Panc1 (cell line): Measurements from ENCODE around the gene CLINT1. TPM values are rescaled to one million over a fixed set of nuclear protein-coding genes. Genes with fewer than 3 reads are reported as not detected.

Experiments
- ATAC-seq: fragments of 200-7000 bp; cut with Tn5 transposase; 2 replicates; pipeline ENCODE4 v1.9.1; 2020; ENCODE audit warnings: mild to moderate bottlenecking, moderate library complexity
- BruUV-seq: library from RNA; stranded (reverse); fragments of 400-500 nt; replicated peaks from 2 replicates; lab custom pipeline; 2021; lab: Mats Ljungman, UMichigan
- CTCF ChIA-PET: fragments of 300-600 bp; sonication (Branson Sonifier 250); formaldehyde crosslinking; loops from one replicate; lab custom pipeline; 2022; ENCODE audit warnings: antibody characterized with exemption; lab: Charles Lee
- POLR2A ChIA-PET: fragments of 300-600 bp; sonication (Branson Sonifier 250); formaldehyde crosslinking; loops from one replicate; lab custom pipeline; 2022; ENCODE audit warnings: antibody characterized with exemption; lab: Charles Lee
- DNase-seq: peaks from one replicate; pipeline ENCODE4 v3.0.0-alpha.2; 2010; ENCODE audit warnings: low read depth, low spot score
- H3K27ac ChIP-seq: 2 replicates; pipeline ENCODE4 v1.5.1; 2011; ENCODE audit warnings: mild to moderate bottlenecking, low read length, inconsistent platforms
- H3K27me3 ChIP-seq: fragments of 200-500 bp; sonication (Bioruptor generic); 2 replicates; pipeline ENCODE4 v1.6.0; 2014; ENCODE audit warnings: low read length, inconsistent platforms; ENCODE audit not compliant: control insufficient read depth, insufficient read depth
- H3K36me3 ChIP-seq: fragments of 200-500 bp; sonication (Bioruptor generic); 2 replicates; pipeline ENCODE4 v1.5.1; 2014; ENCODE audit warnings: inconsistent platforms, mild to moderate bottlenecking, low read length, moderate library complexity; ENCODE audit not compliant: control insufficient read depth, insufficient read depth
- H3K4me1 ChIP-seq: 2 replicates; pipeline ENCODE4 v1.5.1; 2011; ENCODE audit warnings: inconsistent platforms, mild to moderate bottlenecking, low read length, moderate library complexity; ENCODE audit not compliant: control insufficient read depth, insufficient read depth
- H3K4me3 ChIP-seq, 2 experiments: 2 replicates each; pipeline ENCODE4 v1.5.1; 2011 to 2012; ENCODE audit warnings: low read depth in 2 of 2, low read length in 2 of 2, mild to moderate bottlenecking in 2 of 2, inconsistent platforms in 1 of 2, moderate library complexity in 1 of 2
- H3K9me3 ChIP-seq: fragments of 200-500 bp; sonication (Bioruptor generic); 2 replicates; pipeline ENCODE4 v1.5.1; 2014; ENCODE audit warnings: low read depth, mild to moderate bottlenecking, inconsistent platforms, low read length, moderate library complexity; ENCODE audit not compliant: control insufficient read depth, insufficient read depth
- POLR2AphosphoS5 ChIP-seq: IDR thresholded peaks from 2 replicates; pipeline ENCODE4 v1.6.1; 2012; ENCODE audit warnings: mild to moderate bottlenecking, low read depth, low read length, moderate library complexity
- SIN3A ChIP-seq: IDR thresholded peaks from 2 replicates; pipeline ENCODE4 v1.6.1; 2012; ENCODE audit warnings: low read depth, mild to moderate bottlenecking, low read length, moderate library complexity, borderline replicate concordance; ENCODE audit not compliant: insufficient read depth
- TCF7L2 ChIP-seq: IDR thresholded peaks from 2 replicates; pipeline ENCODE4 v1.6.1; 2011; ENCODE audit warnings: mild to moderate bottlenecking, low read depth, low read length, inconsistent platforms
- in situ Hi-C: cut with HindIII; loops from 2 replicates; pipeline ENCODE4 v1.10.0; 2016; ENCODE audit warnings: low sequenced_read_pairs, low pct_unique_long_range_greater_than_20kb
- intact Hi-C: fragments of 100-400 bp; cut with micrococcal nuclease; formaldehyde crosslinking; loops from one replicate; pipeline ENCODE4 v1.10.0; 2022; ENCODE audit not compliant: unreplicated experiment
- total RNA-seq: library from RNA; stranded (reverse); gene quantifications from one replicate; pipeline ENCODE4 v1.2.1, GENCODE V29; 2021; ENCODE audit not compliant: unreplicated experiment
- TF ChIP-seq, protein P1 (sequence below), 2 experiments: IDR thresholded peaks; 2 replicates each; pipeline ENCODE4 v1.6.1; 2011 to 2012; ENCODE audit warnings: low read depth in 2 of 2, control low read depth in 1 of 2, low read length in 1 of 2, mild to moderate bottlenecking in 1 of 2, moderate library complexity in 1 of 2; ENCODE audit not compliant: insufficient read depth in 1 of 2
- TF ChIP-seq, protein P2 (sequence below): fragments of 450-650 bp; IDR thresholded peaks from 2 replicates; pipeline ENCODE4 v1.5.1; 2017; ENCODE audit warnings: mild to moderate bottlenecking

The CLINT1 gene
- total RNA-seq, 1 experiment from 2014 or later: 81.6 TPM

DNA sequence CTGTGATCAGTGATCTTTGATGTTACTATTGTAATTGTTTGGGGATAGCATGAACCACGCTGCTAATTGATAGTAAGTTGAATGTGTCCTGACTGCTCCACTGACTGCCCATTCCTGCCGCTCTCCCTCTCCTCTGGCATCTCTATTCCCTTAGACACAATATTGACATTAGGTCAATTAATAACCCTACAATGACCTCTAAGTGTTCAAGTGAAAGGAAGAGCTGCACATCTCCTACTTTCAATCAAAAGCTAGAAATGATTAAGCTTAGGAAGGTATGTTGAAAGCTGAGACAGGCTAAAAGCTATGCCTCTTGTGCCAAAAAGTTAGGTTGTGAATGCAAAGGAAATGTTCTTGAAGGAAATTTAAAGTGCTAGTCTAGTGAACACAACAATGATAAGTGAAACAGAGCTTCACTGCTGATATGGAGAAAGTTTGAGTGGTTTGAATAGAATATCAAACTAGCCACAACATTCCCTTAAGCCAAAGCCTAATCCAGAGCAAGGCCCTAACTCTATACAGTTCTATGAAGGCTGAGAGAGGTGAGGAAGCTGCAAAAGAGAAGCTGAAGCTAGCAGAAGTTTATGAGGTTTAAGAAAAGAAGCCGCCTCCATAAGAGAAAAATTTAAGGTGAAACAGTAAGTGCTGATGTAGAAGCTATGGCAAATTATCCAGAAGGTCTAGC is 12.9 kb downstream of the CLINT1 start:
- no peak for ATAC-seq
- CTCF ChIA-PET: no interaction called here
- in situ Hi-C loops (no loop called here), intact Hi-C loops (no loop called here)
- Histone ChIP-seq H3K27me3 (no peaks in the 10 kb centered on the region), H3K4me3 (no peak overlapping the region), H3K27ac (no peak overlapping the region), H3K9me3 (no peaks in the 10 kb centered on the region), H3K36me3 (no peaks in the 10 kb centered on the region), H3K4me1 (no peaks in the 10 kb centered on the region)
- no TSS peak for BruUV-seq
- TF ChIP-seq, protein P1, sequence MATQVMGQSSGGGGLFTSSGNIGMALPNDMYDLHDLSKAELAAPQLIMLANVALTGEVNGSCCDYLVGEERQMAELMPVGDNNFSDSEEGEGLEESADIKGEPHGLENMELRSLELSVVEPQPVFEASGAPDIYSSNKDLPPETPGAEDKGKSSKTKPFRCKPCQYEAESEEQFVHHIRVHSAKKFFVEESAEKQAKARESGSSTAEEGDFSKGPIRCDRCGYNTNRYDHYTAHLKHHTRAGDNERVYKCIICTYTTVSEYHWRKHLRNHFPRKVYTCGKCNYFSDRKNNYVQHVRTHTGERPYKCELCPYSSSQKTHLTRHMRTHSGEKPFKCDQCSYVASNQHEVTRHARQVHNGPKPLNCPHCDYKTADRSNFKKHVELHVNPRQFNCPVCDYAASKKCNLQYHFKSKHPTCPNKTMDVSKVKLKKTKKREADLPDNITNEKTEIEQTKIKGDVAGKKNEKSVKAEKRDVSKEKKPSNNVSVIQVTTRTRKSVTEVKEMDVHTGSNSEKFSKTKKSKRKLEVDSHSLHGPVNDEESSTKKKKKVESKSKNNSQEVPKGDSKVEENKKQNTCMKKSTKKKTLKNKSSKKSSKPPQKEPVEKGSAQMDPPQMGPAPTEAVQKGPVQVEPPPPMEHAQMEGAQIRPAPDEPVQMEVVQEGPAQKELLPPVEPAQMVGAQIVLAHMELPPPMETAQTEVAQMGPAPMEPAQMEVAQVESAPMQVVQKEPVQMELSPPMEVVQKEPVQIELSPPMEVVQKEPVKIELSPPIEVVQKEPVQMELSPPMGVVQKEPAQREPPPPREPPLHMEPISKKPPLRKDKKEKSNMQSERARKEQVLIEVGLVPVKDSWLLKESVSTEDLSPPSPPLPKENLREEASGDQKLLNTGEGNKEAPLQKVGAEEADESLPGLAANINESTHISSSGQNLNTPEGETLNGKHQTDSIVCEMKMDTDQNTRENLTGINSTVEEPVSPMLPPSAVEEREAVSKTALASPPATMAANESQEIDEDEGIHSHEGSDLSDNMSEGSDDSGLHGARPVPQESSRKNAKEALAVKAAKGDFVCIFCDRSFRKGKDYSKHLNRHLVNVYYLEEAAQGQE (IDR thresholded peaks at IDR 0.05; ENCODE audit: insufficient read depth in 1 of 2, low read depth in 2 of 2, low read length in 1 of 2): no peak
- TF ChIP-seq POLR2AphosphoS5 (no peak), SIN3A (no peak), TCF7L2 (no peak)
- TF ChIP-seq, protein P2, sequence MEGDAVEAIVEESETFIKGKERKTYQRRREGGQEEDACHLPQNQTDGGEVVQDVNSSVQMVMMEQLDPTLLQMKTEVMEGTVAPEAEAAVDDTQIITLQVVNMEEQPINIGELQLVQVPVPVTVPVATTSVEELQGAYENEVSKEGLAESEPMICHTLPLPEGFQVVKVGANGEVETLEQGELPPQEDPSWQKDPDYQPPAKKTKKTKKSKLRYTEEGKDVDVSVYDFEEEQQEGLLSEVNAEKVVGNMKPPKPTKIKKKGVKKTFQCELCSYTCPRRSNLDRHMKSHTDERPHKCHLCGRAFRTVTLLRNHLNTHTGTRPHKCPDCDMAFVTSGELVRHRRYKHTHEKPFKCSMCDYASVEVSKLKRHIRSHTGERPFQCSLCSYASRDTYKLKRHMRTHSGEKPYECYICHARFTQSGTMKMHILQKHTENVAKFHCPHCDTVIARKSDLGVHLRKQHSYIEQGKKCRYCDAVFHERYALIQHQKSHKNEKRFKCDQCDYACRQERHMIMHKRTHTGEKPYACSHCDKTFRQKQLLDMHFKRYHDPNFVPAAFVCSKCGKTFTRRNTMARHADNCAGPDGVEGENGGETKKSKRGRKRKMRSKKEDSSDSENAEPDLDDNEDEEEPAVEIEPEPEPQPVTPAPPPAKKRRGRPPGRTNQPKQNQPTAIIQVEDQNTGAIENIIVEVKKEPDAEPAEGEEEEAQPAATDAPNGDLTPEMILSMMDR: no peak
- POLR2A ChIA-PET: no interaction called here
- no peak for DNase-seq

DNA sequence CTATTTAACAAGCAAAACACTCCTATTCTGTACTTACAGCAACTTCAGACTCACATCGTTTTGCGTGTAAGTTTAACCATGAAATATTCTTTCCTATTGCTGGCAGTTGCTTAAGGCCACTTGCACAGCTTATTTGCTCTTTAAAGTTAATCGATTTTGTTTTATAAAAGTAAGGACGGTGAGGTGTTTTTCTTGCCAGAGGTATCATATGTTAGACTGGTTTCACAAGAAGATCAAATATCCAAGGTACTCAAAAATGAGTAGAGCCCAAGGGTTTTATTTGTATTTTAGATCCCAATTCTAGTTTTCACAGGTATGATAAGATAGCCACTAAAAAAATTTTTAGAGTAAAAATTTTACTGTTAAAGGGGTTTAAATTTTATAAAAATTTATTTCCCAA is 16.2 kb downstream of the CLINT1 start:
- DNase-seq (no peak), ATAC-seq (no peak)
- ChIA-PET CTCF (no interaction called here), POLR2A (no interaction called here)
- Histone ChIP-seq H3K4me3 (no peak overlapping the region), H3K27me3 (no peaks in the 10 kb centered on the region), H3K36me3 (no peaks in the 10 kb centered on the region), H3K27ac (no peak overlapping the region), H3K9me3 (no peaks in the 10 kb centered on the region), H3K4me1 (no peaks in the 10 kb centered on the region)
- in situ Hi-C loops (no loop called here), intact Hi-C loops (no loop called here)
- BruUV-seq: no TSS peak
- TF ChIP-seq, protein P1 (IDR thresholded peaks at IDR 0.05; ENCODE audit: insufficient read depth in 1 of 2, low read depth in 2 of 2, low read length in 1 of 2): no peak
- TF ChIP-seq, protein P2: no peak
- TF ChIP-seq SIN3A (no peak), POLR2AphosphoS5 (no peak), TCF7L2 (no peak)
